ENCODE results near the gene ZDHHC7. TPM values are rescaled to one million over a fixed set of nuclear protein-coding genes. Genes with fewer than 3 reads are reported as not detected.

The ZDHHC7 gene
- total and polyA plus RNA-seq, 9 of the 15 experiments (the other 6 are each of a cell fraction or from before 2014, with no cell fraction given): 1.7 to 49.7 (median 37.4) TPM

DNA sequence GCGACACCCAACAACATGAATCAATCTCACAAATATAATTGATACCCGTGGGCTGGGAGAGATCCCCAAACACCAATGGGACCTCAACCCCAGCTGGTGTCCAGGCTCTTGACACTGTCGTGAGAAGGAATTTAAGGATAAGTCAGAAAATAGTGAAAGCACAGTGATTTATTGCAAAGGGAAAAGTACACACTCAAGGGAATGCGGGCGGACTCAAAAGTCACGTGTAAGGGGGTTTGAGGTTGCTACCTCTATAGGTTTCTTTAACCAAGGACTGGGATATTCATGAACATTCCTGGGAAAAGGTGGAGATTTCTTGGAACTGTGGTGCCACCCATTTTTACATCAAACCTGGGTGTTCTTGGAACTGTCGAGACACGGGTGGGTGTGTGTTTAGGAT is 6.3 kb upstream of the ZDHHC7 start:
- Histone ChIP-seq H3K79me2 (ENCODE audit: control insufficient read depth, insufficient read depth, low read length) (no peaks in the 10 kb centered on the region), H4K20me1 (replicated peaks; ENCODE audit: control insufficient read depth, insufficient read depth, low read length) (no peaks in the 10 kb centered on the region), H2AFZ (ENCODE audit: low read depth, low read length) (no peak overlapping the region), H3K9ac (ENCODE audit: insufficient read depth in 1 of 2, low read depth in 2 of 2, low read length in 2 of 2) (no peak overlapping the region), H3K9me1 (ENCODE audit: control insufficient read depth, insufficient read depth, low read length) (no peaks in the 10 kb centered on the region), H3K4me2 (ENCODE audit: insufficient read depth, low read length) (no peak overlapping the region), H3K27me3 (ENCODE audit: control insufficient read depth in 2 of 2, insufficient read depth in 2 of 2, low read length in 2 of 2) (peaks cover 6 to 12% of the 10 kb centered on the region in 2 experiments; a peak in 4 of 5 replicates), H3K27ac (ENCODE audit: extremely low read depth, low read depth, low read length) (no peak overlapping the region), H3K9me3 (replicated peaks; ENCODE audit: control insufficient read depth, insufficient read depth, low read depth, low read length) (no peaks in the 10 kb centered on the region), H3K4me1 (replicated peaks in 1 of 2; ENCODE audit: control insufficient read depth in 2 of 2, insufficient read depth in 2 of 2, low read length in 2 of 2) (peaks cover 0 to 9% of the 10 kb centered on the region in 2 experiments; a peak in 4 of 5 replicates), H3K36me3 (ENCODE audit: control insufficient read depth, insufficient read depth, low read length) (no peaks in the 10 kb centered on the region), H3K4me3 (no peak overlapping the region)
- intact Hi-C loops (cut with micrococcal nuclease) (no loop called here), in situ Hi-C loops (cut with MboI) (no loop called here)
- POLR2A ChIA-PET: no interaction called here
- WGBS (ENCODE audit: insufficient coverage, low coverage, missing lambda C conversion rate): 16% methylated on average over 8 of the region's 8 CpGs
- CTCF ChIA-PET (ENCODE audit: low intra/inter-chr PET ratio): no interaction called here
- DNase-seq (ENCODE audit: extremely low read depth in 1 of 4, low spot score in 3 of 4) (no peak), FAIRE-seq (no peak), ATAC-seq (no peak)
- BruUV-seq (replicated peaks): no TSS peak
- TF ChIP-seq BHLHE40 (IDR thresholded peaks at IDR 0.05; ENCODE audit: low read length) (0 out of 2 replicates have a peak, but pooled peaks have one; percentile 17), MEIS2 (IDR thresholded peaks at IDR 0.05; ENCODE audit: partially characterized antibody) (peak; percentile 75), SAFB (IDR thresholded peaks at IDR 0.05; ENCODE audit: borderline replicate concordance, low read depth, low read length) (no peak), PBX2 (CRISPR knock-in tag; IDR thresholded peaks at IDR 0.05; ENCODE audit: low read depth) (no peak), PBX2 (tag; conservative IDR thresholded peaks at IDR 0.05; ENCODE audit: low read depth) (peak; percentile 68), SRSF1 (IDR thresholded peaks at IDR 0.05; ENCODE audit: low read depth, low read length) (no peak), KDM1A (IDR thresholded peaks at IDR 0.05) (0 out of 4 replicates have a peak, but pooled peaks of 1 of the 2 experiments have one; percentile 7)
- TF ChIP-seq, protein P1, sequence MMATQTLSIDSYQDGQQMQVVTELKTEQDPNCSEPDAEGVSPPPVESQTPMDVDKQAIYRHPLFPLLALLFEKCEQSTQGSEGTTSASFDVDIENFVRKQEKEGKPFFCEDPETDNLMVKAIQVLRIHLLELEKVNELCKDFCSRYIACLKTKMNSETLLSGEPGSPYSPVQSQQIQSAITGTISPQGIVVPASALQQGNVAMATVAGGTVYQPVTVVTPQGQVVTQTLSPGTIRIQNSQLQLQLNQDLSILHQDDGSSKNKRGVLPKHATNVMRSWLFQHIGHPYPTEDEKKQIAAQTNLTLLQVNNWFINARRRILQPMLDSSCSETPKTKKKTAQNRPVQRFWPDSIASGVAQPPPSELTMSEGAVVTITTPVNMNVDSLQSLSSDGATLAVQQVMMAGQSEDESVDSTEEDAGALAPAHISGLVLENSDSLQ (IDR thresholded peaks at IDR 0.05): peak; percentile 48; the same call in 1 of the 2 replicates

All from K562 (cell line).